SU-DHL-6 (cell line): ENCODE data around the gene MBP.

Experiments
- H2AFZ ChIP-seq: fragments of 200-600 bp; sonication (generic); 2 replicates; pipeline ENCODE4 v1.6.1; 2014; ENCODE audit warnings: low read depth, mild to moderate bottlenecking, moderate library complexity, mixed read lengths, antibody characterized with exemption, low read length; ENCODE audit not compliant: severe bottlenecking
- H3F3A ChIP-seq: fragments of 200-600 bp; shearing (Covaris generic); 2 replicates; pipeline ENCODE4 v1.6.0; 2016; ENCODE audit warnings: antibody characterized with exemption, mild to moderate bottlenecking; ENCODE audit not compliant: insufficient read depth
- H3K27ac ChIP-seq: fragments of 200-600 bp; sonication (generic); 2 replicates; pipeline ENCODE4 v1.5.1; 2016; ENCODE audit warnings: low read depth, mild to moderate bottlenecking, low read length, moderate library complexity, mixed read lengths
- H3K27me3 ChIP-seq: fragments of 200-600 bp; sonication (generic), shearing (Covaris generic); 2 replicates; pipeline ENCODE4 v1.6.0; 2014; ENCODE audit warnings: mild to moderate bottlenecking, low read length
- H3K36me3 ChIP-seq: fragments of 200-600 bp; sonication (generic); 2 replicates; pipeline ENCODE4 v1.6.1; 2014; ENCODE audit warnings: mild to moderate bottlenecking, low read length, mixed read lengths
- H3K4me2 ChIP-seq: fragments of 300-600, 200-600 bp; shearing (Covaris generic), sonication (generic); 2 replicates; pipeline ENCODE4 v1.6.0; 2014; ENCODE audit warnings: low read length, low read depth, mild to moderate bottlenecking; ENCODE audit not compliant: poor library complexity, severe bottlenecking
- H3K4me3 ChIP-seq: fragments of 200-600 bp; sonication (generic); 2 replicates; pipeline ENCODE4 v1.5.1; 2014; ENCODE audit warnings: antibody characterized with exemption, low read length, mild to moderate bottlenecking, mixed read lengths; ENCODE audit not compliant: insufficient read depth, poor library complexity, severe bottlenecking
- H3K79me2 ChIP-seq: fragments of 200-600 bp; sonication (generic); 2 replicates; pipeline ENCODE4 v1.6.1; 2014; ENCODE audit warnings: mild to moderate bottlenecking, low read length, moderate library complexity; ENCODE audit not compliant: insufficient read depth
- H3K9ac ChIP-seq: fragments of 200-600 bp; sonication (generic); 2 replicates; pipeline ENCODE4 v1.7.0; 2014; ENCODE audit warnings: mild to moderate bottlenecking, low read length
- H3K9me2 ChIP-seq: fragments of 200-600 bp; sonication (generic); replicated peaks from 2 replicates; pipeline ENCODE4 v1.6.1; 2014; ENCODE audit warnings: low read length; ENCODE audit not compliant: insufficient read depth
- H3K9me3 ChIP-seq: fragments of 200-600 bp; sonication (generic); 2 replicates; pipeline ENCODE4 v1.6.1; 2014; ENCODE audit warnings: low read length, mixed read lengths; ENCODE audit not compliant: insufficient read depth
- H4K20me1 ChIP-seq: fragments of 200-600 bp; sonication (generic); 2 replicates; pipeline ENCODE4 v1.6.1; 2014; ENCODE audit warnings: low read depth, mild to moderate bottlenecking, antibody characterized with exemption, low read length, moderate library complexity, mixed read lengths
- EZH2phosphoT487 ChIP-seq: fragments of 200-600 bp; sonication (generic), shearing (Covaris generic); conservative IDR thresholded peaks from 2 replicates; pipeline ENCODE4 v1.6.1; 2018; ENCODE audit warnings: mild to moderate bottlenecking, antibody characterized with exemption, low read length, moderate library complexity, mixed read lengths
- TF ChIP-seq, protein P1 (sequence below): fragments of 200-600 bp; sonication (generic); IDR thresholded peaks from one replicate; pipeline ENCODE4 v1.5.1; 2017; ENCODE audit warnings: antibody characterized with exemption, mild to moderate bottlenecking, low read length, moderate library complexity; ENCODE audit not compliant: insufficient read depth, poor library complexity, severe bottlenecking

Gene MBP

DNA sequence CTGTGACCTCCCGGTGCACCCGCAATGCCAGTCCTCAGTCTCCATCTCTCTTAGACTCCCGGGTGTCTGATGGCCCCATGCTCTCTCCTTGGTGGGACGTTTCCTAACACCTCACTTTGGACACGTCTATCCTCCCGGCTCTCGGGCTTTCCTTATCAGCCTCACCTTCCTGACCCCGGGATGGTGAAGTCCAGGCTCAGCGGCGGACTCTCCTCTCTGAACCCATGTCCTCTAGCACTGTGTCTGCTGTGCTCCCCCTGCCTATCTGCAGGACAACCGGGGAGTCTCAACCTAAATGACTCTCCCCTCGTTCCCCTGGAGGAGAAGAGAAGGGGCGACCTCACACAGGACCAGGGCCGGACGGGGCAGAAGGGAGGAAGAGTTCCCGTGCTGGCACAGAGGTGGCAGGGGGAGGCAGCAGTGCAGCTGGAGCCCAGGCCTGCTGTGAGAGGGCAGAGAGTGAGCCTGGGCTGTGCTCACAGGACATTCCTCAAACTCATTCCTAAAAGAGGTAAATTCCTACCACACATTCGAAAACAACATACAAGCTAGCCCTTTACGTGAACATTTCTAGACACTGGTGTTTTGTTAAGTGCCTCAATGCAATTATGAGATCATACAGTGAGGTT lies 41.9 kb downstream of the MBP start:
- H3F3A ChIP-seq = 0 out of 2 replicates have a peak, but pooled peaks cover 2% of the 10 kb centered on the region

DNA sequence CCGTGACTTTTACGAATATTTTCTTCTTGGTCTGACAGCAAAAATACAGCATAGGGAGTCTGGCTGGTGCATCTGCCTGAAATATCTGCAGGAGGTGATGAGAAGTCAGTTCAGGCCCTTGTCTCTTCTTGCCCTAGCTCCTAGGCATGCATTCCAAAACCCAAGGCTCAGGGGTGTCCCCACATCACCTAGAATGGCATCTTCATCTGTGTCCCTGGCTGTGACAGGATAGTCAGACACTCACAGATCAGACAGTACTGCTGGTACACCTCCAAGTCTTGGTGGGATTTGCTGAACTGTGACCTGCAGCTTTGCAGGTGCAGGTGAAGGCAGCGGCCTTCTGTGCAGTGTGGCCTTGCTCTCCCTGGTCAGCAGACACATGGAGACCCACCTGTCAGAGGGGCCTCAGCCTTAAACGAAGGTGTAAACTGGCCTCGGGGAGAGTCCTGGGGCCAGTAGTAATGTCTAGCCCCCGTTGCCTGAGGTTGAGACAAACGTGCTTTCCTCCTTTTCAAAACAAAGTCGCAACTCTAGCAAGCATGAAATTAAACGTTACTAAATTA lies 42.8 kb downstream of the MBP start:
- Histone ChIP-seq H3K36me3 (no peaks in the 10 kb centered on the region), H3K9me3 (no peaks in the 10 kb centered on the region), H3K4me2 (peak overlapping the region; percentile 16), H4K20me1 (no peaks in the 10 kb centered on the region), H3K79me2 (peaks cover 91% of the 10 kb centered on the region), H3K4me3 (no peak overlapping the region), H2AFZ (no peak overlapping the region), H3K27me3 (no peaks in the 10 kb centered on the region), H3K9ac (peak overlapping the region; percentile 17; the same call in 1 of the 2 replicates), H3K9me2 (no peaks in the 10 kb centered on the region), H3K27ac (peak overlapping the region; percentile 59), H3F3A (peaks cover 7% of the 10 kb centered on the region; the same call in 1 of the 2 replicates)
- TF ChIP-seq EZH2phosphoT487 = no peak
- TF ChIP-seq, protein P1, sequence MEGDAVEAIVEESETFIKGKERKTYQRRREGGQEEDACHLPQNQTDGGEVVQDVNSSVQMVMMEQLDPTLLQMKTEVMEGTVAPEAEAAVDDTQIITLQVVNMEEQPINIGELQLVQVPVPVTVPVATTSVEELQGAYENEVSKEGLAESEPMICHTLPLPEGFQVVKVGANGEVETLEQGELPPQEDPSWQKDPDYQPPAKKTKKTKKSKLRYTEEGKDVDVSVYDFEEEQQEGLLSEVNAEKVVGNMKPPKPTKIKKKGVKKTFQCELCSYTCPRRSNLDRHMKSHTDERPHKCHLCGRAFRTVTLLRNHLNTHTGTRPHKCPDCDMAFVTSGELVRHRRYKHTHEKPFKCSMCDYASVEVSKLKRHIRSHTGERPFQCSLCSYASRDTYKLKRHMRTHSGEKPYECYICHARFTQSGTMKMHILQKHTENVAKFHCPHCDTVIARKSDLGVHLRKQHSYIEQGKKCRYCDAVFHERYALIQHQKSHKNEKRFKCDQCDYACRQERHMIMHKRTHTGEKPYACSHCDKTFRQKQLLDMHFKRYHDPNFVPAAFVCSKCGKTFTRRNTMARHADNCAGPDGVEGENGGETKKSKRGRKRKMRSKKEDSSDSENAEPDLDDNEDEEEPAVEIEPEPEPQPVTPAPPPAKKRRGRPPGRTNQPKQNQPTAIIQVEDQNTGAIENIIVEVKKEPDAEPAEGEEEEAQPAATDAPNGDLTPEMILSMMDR = no peak

More for the DNA sequence above, 41.9 kb downstream of the MBP start:
- H3K9me3 ChIP-seq = no peaks in the 10 kb centered on the region
- no peaks in the 10 kb centered on the region for H3K9me2 ChIP-seq
- peak overlapping the region; percentile 59 for H3K27ac ChIP-seq
- H3K4me2 ChIP-seq = peak overlapping the region; percentile 16
- peaks cover 91% of the 10 kb centered on the region for H3K79me2 ChIP-seq
- no peaks in the 10 kb centered on the region for H3K27me3 ChIP-seq
- no peaks in the 10 kb centered on the region for H4K20me1 ChIP-seq
- no peak overlapping the region for H3K9ac ChIP-seq
- H3K36me3 ChIP-seq = no peaks in the 10 kb centered on the region
- H2AFZ ChIP-seq = no peak overlapping the region
- no peak for TF ChIP-seq EZH2phosphoT487
- TF ChIP-seq, protein P1 = no peak
- H3K4me3 ChIP-seq = no peak overlapping the region

DNA sequence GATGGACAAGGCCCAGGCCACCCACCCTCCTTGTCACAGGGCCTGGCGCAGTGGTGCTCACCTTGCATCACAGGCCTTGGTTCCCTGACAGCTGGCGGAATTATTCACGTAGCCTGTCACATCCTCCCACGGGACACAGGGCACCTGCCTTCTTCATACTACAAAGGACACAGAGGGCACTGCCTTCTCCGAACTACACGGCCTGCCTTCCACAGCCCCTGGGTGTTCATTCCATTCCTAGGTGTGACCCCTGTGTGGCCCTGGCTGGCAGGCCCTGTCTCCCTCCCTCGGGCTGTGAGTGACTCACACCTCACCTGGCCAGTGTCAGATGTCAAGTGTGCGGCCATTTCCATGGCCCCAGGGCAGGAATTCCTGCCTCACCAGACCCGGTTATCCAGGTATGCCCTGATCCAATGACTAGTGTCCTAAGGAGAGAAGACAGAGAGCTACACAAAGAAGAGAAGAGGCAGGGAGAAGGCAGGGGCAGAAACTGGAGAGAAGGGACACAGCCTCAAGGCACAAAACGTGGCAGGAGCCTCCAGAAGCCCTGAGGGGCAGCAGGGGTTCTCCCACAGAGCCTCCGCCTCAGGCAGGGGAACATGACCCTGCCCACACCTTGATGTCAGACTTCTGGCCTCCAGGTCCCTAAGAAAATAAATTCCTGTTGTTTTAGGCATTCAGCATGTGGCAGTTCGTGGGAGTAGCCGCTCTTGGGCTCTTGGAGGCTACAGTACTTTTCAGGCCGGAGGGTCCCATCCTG lies 43.4 kb downstream of the MBP start:
- Histone ChIP-seq H3K9me2 (no peaks in the 10 kb centered on the region), H3K27me3 (no peaks in the 10 kb centered on the region), H3K9ac (peak overlapping the region; percentile 17; the same call in 1 of the 2 replicates), H3K4me3 (no peak overlapping the region), H3K36me3 (no peaks in the 10 kb centered on the region), H3F3A (peaks cover 12% of the 10 kb centered on the region; the same call in 1 of the 2 replicates), H2AFZ (no peak overlapping the region), H3K79me2 (peaks cover 91% of the 10 kb centered on the region), H3K4me2 (no peak overlapping the region), H4K20me1 (no peaks in the 10 kb centered on the region), H3K27ac (peak overlapping the region; percentile 59), H3K9me3 (no peaks in the 10 kb centered on the region)
- TF ChIP-seq, protein P1 = no peak
- no peak for TF ChIP-seq EZH2phosphoT487
